ENCODE measurements around the gene TEAD1. TPM values are rescaled to one million over a fixed set of nuclear protein-coding genes. Genes with fewer than 3 reads are reported as not detected.

TEAD1 gene
- total RNA-seq, result 111 and 120 TPM in 2 replicates

GRCh38 chr11:12673924-12674570, at the start of gene TEAD1:
Gene TEAD1 (plus strand): TSS chr11:12674421.

Measured in smooth muscle cell of trachea (primary cell).